ENCODE measurements around the gene CPVL. TPM values are rescaled to one million over a fixed set of nuclear protein-coding genes. Genes with fewer than 3 reads are reported as not detected.

The CPVL gene
- total RNA-seq, 2 experiments from 2014 or later: not detected

DNA sequence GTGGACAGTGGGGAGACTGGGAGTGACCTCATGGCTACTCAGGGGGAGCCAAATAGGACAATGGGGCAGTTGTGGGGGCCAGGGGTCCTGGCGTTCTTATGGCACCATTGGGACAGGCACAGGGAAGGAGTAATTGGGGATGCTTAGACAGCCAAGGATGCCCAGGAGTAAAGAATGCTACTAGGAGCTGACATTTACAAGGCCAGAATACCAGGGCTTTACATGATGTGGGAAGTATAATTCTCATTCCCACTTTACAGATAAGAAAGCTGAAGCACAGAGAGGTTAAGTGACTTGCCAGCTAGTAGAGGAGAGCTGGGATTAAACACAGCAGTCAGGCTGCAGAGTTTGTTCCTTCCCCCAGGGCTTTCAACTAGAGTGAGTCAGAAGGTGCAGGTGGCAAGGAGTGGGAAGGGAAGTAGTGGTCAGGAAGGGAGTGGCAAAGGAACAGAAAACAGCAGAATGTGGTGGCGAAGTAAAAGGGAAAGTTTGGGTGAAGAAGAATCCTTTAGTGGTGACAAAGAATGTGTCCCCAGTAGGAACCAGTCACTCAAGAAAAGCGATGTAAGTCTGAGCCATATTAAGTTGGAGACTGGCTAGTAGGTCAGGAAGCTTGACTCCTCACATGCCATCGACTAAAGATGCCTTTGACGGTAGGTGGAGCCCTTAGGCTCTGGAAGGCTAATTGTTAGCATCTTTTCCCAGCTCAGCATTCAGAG lies 32.8 kb downstream of the CPVL start:
- ChIA-PET POLR2A (interaction anchor here (0.5 to 0.8 kb wide), 3 partner anchors 18 to 934 kb away, joined by 3 read pairs; no protein-coding TSS in a partner anchor), CTCF (ENCODE audit: unreplicated experiment) (interaction anchor here (0.8 kb wide), 1 partner anchor 198 kb away, joined by 3 read pairs; no protein-coding TSS in a partner anchor)
- Histone ChIP-seq H3K4me1 (ENCODE audit: insufficient read depth, low read length, poor library complexity, severe bottlenecking) (no peaks in the 10 kb centered on the region), H3K79me2 (ENCODE audit: insufficient read depth, low read depth, low read length) (no peaks in the 10 kb centered on the region), H3K4me3 (ENCODE audit: low read depth, low read length, poor library complexity, severe bottlenecking) (no peak overlapping the region), H3K27ac (ENCODE audit: low read depth, low read length, poor library complexity, severe bottlenecking) (no peak overlapping the region), H2AFZ (ENCODE audit: low read length) (no peak overlapping the region), H4K20me1 (ENCODE audit: insufficient read depth, low read length) (no peaks in the 10 kb centered on the region), H3K36me3 (ENCODE audit: insufficient read depth, low read length) (no peaks in the 10 kb centered on the region), H3K4me2 (ENCODE audit: low read length) (no peak overlapping the region), H3K9me3 (ENCODE audit: low read length) (no peaks in the 10 kb centered on the region), H3K9me2 (ENCODE audit: insufficient read depth, low read length) (no peaks in the 10 kb centered on the region)
- no TSS peak for BruUV-seq (replicated peaks)
- TF ChIP-seq EZH2phosphoT487 (IDR thresholded peaks at IDR 0.05; ENCODE audit: borderline replicate concordance, low read depth, low read length): no peak
- TF ChIP-seq, protein P1, sequence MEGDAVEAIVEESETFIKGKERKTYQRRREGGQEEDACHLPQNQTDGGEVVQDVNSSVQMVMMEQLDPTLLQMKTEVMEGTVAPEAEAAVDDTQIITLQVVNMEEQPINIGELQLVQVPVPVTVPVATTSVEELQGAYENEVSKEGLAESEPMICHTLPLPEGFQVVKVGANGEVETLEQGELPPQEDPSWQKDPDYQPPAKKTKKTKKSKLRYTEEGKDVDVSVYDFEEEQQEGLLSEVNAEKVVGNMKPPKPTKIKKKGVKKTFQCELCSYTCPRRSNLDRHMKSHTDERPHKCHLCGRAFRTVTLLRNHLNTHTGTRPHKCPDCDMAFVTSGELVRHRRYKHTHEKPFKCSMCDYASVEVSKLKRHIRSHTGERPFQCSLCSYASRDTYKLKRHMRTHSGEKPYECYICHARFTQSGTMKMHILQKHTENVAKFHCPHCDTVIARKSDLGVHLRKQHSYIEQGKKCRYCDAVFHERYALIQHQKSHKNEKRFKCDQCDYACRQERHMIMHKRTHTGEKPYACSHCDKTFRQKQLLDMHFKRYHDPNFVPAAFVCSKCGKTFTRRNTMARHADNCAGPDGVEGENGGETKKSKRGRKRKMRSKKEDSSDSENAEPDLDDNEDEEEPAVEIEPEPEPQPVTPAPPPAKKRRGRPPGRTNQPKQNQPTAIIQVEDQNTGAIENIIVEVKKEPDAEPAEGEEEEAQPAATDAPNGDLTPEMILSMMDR (conservative IDR thresholded peaks at IDR 0.05; ENCODE audit: low read length): peak; percentile 48; the same call in 1 of the 2 replicates
- peak; percentile 2 for DNase-seq (ENCODE audit: low spot score)
- intact Hi-C loops (cut with micrococcal nuclease; ENCODE audit: unreplicated experiment): no loop called here

DNA sequence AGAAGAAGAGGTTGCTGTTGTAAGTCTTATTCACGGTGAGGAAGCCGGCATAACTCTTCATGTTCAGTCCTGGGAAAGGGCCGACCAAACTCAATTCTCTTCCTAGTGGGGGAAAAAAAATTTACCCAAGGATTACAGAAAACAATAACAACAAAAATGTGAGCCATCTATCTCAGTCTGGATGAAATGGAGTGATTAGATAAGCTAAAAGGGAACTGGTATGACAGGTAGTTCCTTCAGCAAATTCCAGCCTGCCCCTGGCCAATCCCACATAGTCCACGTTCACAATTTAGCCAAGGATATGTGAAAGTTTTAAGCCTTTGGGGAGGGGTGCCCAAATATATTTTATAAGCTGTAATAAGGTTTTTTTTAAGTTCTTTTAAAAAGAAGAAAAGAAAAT lies 33.6 kb downstream of the CPVL start:
- H3K79me2 ChIP-seq (ENCODE audit: insufficient read depth, low read depth, low read length): no peaks in the 10 kb centered on the region
- no peak for DNase-seq (ENCODE audit: low spot score)
- H3K4me1 ChIP-seq (ENCODE audit: insufficient read depth, low read length, poor library complexity, severe bottlenecking): no peaks in the 10 kb centered on the region
- TF ChIP-seq, protein P1 (conservative IDR thresholded peaks at IDR 0.05; ENCODE audit: low read length): no peak
- no peak for TF ChIP-seq EZH2phosphoT487 (IDR thresholded peaks at IDR 0.05; ENCODE audit: borderline replicate concordance, low read depth, low read length)
- H4K20me1 ChIP-seq (ENCODE audit: insufficient read depth, low read length): no peaks in the 10 kb centered on the region
- BruUV-seq (replicated peaks): no TSS peak
- ChIA-PET CTCF (ENCODE audit: unreplicated experiment) (interaction anchor here (0.8 kb wide), 1 partner anchor 197 kb away, joined by 3 read pairs; no protein-coding TSS in a partner anchor), POLR2A (interaction anchor here (0.5 to 0.8 kb wide), 2 partner anchors 17 to 536 kb away, joined by 3 read pairs; no protein-coding TSS in a partner anchor)
- intact Hi-C loops (cut with micrococcal nuclease; ENCODE audit: unreplicated experiment): no loop called here
- no peaks in the 10 kb centered on the region for H3K9me2 ChIP-seq (ENCODE audit: insufficient read depth, low read length)
- no peaks in the 10 kb centered on the region for H3K36me3 ChIP-seq (ENCODE audit: insufficient read depth, low read length)
- H3K9me3 ChIP-seq (ENCODE audit: low read length): no peaks in the 10 kb centered on the region
- H3K27ac ChIP-seq (ENCODE audit: low read depth, low read length, poor library complexity, severe bottlenecking): no peak overlapping the region
- no peak overlapping the region for H3K4me3 ChIP-seq (ENCODE audit: low read depth, low read length, poor library complexity, severe bottlenecking)
- H2AFZ ChIP-seq (ENCODE audit: low read length): no peak overlapping the region
- no peak overlapping the region for H3K4me2 ChIP-seq (ENCODE audit: low read length)

DNA sequence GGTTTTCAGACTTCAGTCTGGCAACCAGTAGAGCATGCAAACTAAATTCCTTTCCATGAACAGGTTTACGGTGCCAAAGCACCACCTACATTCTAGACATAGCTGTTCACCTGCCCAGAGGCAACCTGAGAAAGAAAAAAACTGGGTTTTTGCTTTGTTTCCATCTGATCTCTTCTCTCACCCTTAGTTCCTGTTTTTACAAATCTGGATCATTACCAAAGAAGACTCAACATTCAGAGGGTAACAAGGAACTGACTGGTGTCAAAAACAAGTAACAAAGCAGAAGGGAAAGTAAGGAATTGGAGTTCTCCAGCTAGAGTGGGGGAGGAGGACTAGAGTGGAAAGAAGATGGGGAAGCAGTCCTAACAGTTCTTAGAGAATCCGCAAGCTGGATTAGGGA lies 36.4 kb downstream of the CPVL start:
- TF ChIP-seq EZH2phosphoT487 (IDR thresholded peaks at IDR 0.05; ENCODE audit: borderline replicate concordance, low read depth, low read length): no peak
- TF ChIP-seq, protein P1 (conservative IDR thresholded peaks at IDR 0.05; ENCODE audit: low read length): no peak
- H3K36me3 ChIP-seq (ENCODE audit: insufficient read depth, low read length): no peaks in the 10 kb centered on the region
- no peak overlapping the region for H3K27ac ChIP-seq (ENCODE audit: low read depth, low read length, poor library complexity, severe bottlenecking)
- DNase-seq (ENCODE audit: low spot score): no peak
- no peak overlapping the region for H3K4me2 ChIP-seq (ENCODE audit: low read length)
- no peaks in the 10 kb centered on the region for H3K79me2 ChIP-seq (ENCODE audit: insufficient read depth, low read depth, low read length)
- BruUV-seq (replicated peaks): no TSS peak
- H3K9me2 ChIP-seq (ENCODE audit: insufficient read depth, low read length): no peaks in the 10 kb centered on the region
- no peak overlapping the region for H3K4me3 ChIP-seq (ENCODE audit: low read depth, low read length, poor library complexity, severe bottlenecking)
- H4K20me1 ChIP-seq (ENCODE audit: insufficient read depth, low read length): no peaks in the 10 kb centered on the region
- no peaks in the 10 kb centered on the region for H3K9me3 ChIP-seq (ENCODE audit: low read length)
- H3K4me1 ChIP-seq (ENCODE audit: insufficient read depth, low read length, poor library complexity, severe bottlenecking): no peaks in the 10 kb centered on the region
- ChIA-PET POLR2A (no interaction called here), CTCF (ENCODE audit: unreplicated experiment) (no interaction called here)
- no peak overlapping the region for H2AFZ ChIP-seq (ENCODE audit: low read length)
- intact Hi-C loops (cut with micrococcal nuclease; ENCODE audit: unreplicated experiment): loop anchor here (5.0 kb wide), 1 partner anchor 297 kb away; no protein-coding TSS in a partner anchor
